ENCODE measurements around the gene NRXN3. TPM values are rescaled to one million over a fixed set of nuclear protein-coding genes. Genes with fewer than 3 reads are reported as not detected.

Gene NRXN3
- 35.6 TPM for total RNA-seq

GRCh38 chr14:78170203-78170602 lies at the start of gene NRXN3:
Gene NRXN3 (plus strand): TSS chr14:78170373. CDS start chr14:78243094, 72,721 bp downstream.
- peak; percentile 55 for DNase-seq

DNA sequence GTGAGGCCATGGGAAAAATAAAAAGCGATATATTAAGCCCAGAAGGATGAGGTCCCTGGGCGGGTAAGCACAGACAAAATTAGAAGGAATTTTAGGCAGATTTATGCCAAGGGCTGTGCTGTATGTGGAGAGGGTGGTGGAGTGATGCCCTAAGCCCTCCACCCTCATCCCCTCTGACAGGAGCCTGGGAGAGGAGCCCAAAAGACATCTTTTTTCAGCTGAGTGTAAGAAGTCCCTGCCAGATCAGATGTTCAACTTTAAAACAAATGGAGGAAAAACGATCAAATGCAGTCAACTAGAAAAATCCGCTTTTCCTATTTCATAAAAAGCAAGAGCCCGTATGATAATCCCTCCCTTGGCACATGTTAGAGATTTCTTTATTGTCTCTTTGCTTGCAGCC lies 47.7 kb upstream of the NRXN3 start:
- DNase-seq: no peak

DNA sequence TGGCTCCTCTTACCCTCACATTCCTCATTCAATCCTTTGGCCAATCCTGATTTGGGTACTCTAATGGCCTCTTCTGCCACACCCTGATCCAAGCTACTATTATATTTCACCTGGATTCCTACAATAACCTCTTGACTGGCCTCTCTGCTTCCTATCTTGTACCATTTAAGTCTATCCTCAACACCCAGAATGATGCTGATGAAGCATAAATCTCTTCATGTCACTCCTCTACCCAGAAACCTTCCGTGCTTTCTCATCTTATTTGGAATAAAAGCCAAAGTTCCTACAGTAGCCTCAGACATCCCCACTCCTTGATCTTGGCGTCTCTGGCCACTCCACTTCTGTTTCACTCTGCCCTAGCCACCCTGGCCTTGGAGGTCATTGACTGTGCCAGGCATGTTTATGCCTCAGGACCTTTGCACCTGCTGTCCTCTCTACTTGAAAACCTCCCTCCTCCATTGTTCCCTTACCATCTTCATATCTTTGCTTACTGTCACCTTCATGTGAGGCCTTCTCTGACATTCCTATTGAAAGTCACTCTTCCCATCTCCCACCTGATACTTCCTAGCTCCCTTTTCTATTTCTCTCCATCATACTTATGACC lies 46.4 kb upstream of the NRXN3 start:
- DNase-seq: no peak

DNA sequence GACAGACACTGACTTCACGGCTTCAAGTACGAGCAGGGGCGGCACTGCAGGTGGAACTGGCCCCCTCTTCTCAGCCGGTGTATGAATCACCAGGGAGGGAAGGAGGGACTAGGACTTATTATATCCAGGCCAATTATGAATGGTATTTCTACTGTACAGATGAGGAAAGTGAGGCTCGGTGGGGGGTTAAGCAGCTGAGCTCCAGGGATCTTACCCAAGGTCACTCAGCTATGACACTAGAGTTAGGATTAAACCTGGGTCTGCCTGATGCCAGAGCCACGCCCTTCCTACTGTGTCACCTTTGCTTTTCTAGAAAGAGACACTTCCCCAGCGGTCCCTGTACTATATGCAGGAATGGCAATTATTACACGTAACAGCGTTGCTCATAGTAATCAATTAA lies 42.2 kb upstream of the NRXN3 start:
- DNase-seq: no peak

- no peak for DNase-seq
Measured at GRCh38 chr14:78129375-78129774, 40.8 kb upstream of the NRXN3 start.

DNA sequence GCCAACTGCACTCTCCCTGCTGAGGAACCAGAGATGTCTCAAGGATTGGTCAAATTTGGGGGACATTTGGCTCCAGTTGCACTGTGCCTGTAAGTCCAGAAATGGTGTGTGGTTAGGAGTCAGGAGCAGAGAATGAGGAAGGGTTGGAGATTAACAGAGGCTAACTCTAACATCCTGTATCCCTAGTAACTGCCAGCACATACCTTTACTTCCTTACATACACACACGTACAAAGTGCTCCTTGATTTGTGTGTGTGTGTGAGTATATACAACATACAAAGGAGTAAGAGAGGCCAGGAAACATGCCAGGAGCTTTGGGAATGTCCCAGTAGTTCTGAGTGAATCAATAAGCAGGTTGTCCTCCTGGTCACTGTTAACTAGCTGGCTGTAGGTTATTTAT lies 39.8 kb upstream of the NRXN3 start:
- DNase-seq: no peak

- DNase-seq: no peak
Measured at GRCh38 chr14:78131201-78131600, 39.0 kb upstream of the NRXN3 start.

- DNase-seq: peak; percentile 38
Measured at GRCh38 chr14:78131616-78132015, 38.6 kb upstream of the NRXN3 start.

DNA sequence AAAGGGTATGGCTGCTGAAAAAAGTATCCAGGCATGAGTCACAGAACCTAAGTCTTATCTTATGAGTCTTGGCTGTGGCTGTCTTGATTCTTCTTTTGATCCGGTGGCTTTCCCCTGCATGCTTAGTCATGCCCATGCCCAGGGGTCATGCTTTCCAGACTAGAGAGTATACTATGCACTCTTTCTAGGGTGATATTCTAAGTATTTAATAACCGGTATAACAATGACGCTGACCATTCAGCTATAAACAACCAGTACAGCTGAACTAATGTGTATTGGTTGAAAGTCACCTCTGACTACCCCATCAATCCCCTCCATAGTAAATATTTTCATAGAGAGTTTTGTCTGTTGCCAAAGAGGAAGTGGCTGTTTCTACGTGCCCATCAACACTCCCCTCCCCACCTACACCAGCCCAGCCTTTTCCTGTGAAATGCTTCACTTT lies 34.7 kb upstream of the NRXN3 start:
- no peak for DNase-seq

DNA sequence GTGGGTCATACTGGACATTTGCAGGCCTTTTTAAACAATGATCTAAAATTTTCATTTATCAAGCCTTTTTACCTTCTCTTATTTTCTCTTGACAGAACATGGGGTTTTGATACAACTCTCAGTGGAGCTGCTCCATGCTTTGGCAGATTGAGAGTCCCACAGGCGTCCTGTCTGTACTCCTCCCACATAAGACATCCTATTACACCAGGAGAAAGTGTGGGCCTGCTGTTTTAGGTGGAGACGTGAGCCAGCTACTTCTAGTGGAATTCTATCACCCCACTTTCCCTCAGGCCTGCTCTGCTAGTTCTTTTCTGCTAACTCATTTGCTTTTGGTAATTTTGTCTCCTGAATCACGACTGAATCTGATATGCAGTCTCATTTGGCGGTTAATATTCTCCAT lies 33.5 kb upstream of the NRXN3 start:
- DNase-seq: peak; percentile 16

GRCh38 chr14:78141590-78141989 lies 28.6 kb upstream of the NRXN3 start:
- DNase-seq: no peak

GRCh38 chr14:78142998-78143397 lies 27.2 kb upstream of the NRXN3 start:
- DNase-seq: no peak

GRCh38 chr14:78143489-78144145 lies 26.6 kb upstream of the NRXN3 start:
- DNase-seq: no peak

DNA sequence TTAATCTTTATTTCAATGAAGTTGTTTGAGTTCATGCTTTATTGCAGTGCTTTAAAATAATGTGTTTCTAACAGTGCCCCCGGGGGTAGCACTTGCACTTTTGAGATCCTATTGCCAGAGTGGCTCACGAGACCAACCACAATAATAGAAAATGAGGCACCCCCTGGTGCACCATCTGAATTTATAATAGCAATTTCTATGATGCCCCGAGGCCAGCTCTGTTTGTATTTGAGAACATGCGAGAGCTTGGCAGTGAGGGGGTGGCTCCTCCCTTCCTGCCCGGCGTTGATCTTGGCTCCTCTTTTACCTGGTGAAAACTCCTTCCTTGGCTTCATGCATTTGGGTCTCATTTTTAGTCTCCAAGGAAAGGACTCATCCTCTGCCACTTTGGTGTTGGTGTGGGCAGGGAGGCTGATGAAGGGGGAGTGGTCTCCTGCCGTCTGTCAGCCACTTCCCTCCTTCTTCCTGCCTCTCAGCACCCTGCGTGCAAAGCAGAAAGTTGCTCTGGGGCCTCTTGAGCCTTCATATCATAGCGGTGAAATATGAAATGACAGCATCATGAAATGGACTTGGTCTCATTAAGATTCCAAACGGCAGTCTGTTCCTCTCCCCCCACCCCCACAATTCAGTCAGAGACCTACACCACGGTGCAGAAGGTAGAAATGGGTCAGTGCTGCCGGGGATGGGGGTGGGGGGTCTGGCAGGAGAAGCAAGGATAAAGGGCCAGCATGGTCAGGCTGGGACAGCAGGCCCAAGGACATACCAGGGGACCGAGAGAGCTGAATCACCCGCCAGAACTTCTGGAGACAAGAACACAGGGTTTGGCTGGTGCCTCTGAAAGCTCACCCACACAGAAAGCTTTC lies 17.7 kb upstream of the NRXN3 start:
- peak; percentile 27 for DNase-seq

- no peak for DNase-seq
Measured at GRCh38 chr14:78153064-78153341, 17.2 kb upstream of the NRXN3 start.

- no peak for DNase-seq
Measured at GRCh38 chr14:78154827-78155226, 15.3 kb upstream of the NRXN3 start.

DNA sequence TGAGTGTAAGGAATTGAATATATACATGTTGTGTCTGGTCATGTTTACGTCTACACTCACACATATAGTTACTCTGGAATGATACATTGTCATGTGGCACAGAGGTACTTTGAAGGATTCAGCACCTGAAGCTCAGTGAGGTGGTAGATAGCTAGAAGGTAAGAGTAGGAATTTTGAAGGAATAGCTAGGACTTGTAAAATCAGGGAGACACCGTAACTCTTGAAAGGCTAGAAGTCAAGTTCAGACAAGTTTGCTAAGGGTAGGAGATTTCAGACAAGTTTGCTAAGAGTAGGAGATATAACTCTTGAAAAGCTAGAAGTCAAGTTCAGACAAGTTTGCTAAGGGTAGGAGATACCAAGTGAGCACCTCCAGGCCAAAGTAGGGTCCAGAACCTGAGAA lies 14.0 kb upstream of the NRXN3 start:
- no peak for DNase-seq

GRCh38 chr14:78157494-78158437 lies 12.4 kb upstream of the NRXN3 start:
- no peak for DNase-seq

DNA sequence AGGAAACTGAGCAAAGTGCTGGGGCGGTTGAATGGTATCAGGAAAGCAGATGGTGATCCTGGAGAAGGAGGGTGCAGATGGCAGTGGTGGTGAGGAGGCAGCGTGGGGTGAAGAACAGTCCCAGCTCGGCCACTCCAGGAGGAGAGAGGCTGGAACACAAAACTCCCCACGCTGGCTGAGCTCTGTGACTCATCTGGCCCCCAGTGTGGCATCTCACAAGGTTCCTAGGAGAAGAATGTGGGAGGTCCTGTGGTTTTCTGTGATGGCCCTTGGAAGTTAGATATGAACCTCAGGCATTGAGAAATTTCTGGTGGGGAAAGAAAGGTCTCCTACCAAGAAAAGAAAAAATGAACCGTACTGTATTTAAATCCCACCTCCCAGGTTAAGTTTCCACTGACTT lies 8.0 kb upstream of the NRXN3 start:
- no peak for DNase-seq

- DNase-seq: no peak
Measured at GRCh38 chr14:78164226-78164853, 5.8 kb upstream of the NRXN3 start.

- DNase-seq: no peak
Measured at GRCh38 chr14:78172428-78172827, 2.3 kb downstream of the NRXN3 start.
